Measurements from ENCODE around the gene TSSK3.
A peak's percentile ranks its signal among the peaks of the same experiment; 100 is the strongest.

The TSSK3 gene

DNA sequence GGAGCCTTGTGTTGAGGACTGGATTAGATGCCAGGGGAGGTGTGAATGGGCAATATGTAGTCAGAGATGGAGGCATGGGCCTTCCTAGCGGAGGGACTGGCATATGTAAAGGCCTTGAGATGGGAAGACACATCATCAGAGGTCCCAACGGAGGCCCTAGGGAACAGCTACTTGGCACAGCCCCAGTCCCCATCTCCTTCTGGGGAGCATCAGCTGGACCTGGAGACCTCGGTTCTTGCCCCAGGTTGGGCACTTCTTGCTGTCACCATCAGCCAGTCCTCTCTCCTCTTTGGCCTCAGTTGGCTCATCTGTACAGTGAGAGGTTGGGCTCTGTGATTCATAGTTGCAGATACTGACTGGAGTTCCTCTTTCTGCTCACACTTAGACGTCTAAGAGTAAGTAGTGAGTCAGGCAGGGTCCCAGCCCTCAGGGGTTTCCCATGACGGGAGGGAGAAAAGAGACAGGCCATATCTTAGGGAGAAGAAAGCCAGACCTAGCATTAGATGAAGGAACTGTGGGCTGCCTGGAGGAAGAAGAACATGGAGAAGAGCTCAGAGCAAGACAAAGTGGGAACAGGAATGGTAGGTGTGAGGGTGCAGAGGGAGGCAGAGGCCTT, 22.9 kb upstream of the TSSK3 start:
- TF ChIP-seq, protein P1, sequence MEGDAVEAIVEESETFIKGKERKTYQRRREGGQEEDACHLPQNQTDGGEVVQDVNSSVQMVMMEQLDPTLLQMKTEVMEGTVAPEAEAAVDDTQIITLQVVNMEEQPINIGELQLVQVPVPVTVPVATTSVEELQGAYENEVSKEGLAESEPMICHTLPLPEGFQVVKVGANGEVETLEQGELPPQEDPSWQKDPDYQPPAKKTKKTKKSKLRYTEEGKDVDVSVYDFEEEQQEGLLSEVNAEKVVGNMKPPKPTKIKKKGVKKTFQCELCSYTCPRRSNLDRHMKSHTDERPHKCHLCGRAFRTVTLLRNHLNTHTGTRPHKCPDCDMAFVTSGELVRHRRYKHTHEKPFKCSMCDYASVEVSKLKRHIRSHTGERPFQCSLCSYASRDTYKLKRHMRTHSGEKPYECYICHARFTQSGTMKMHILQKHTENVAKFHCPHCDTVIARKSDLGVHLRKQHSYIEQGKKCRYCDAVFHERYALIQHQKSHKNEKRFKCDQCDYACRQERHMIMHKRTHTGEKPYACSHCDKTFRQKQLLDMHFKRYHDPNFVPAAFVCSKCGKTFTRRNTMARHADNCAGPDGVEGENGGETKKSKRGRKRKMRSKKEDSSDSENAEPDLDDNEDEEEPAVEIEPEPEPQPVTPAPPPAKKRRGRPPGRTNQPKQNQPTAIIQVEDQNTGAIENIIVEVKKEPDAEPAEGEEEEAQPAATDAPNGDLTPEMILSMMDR (IDR thresholded peaks at IDR 0.05; ENCODE audit: low read length, missing control alignments), result no peak
- H3K4me3 ChIP-seq (replicated peaks; ENCODE audit: low read depth, low read length), result no peak overlapping the region
- DNase-seq (ENCODE audit: low read depth), result peak; percentile 68

- no peak overlapping the region for H3K4me3 ChIP-seq (replicated peaks; ENCODE audit: low read depth, low read length)
- DNase-seq (ENCODE audit: low read depth), result no peak
- TF ChIP-seq, protein P1 (IDR thresholded peaks at IDR 0.05; ENCODE audit: low read length, missing control alignments), result no peak
Measured at GRCh38 chr1:32341186-32341757, 21.1 kb upstream of the TSSK3 start.

DNA sequence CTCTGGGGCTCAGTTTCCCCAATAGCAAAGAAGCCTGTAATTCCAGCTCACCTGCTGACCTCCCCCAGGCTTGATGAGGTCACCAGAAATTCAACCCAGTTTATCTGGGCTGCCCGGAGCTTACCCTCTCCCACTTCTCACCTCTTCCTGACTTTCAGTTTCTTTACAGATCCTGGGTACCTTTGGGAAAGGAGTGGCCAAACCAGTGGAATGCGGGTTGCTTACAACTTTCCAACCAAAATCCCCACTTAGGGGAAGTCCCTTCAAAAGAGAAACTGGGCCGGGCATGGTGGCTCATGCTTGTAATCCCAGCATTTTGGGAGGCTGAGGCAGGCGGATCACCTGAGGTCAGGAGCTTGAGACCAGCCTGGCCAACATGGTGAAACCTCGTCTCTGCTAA, 20.4 kb upstream of the TSSK3 start:
- TF ChIP-seq, protein P1 (IDR thresholded peaks at IDR 0.05; ENCODE audit: low read length, missing control alignments), result no peak
- no peak for DNase-seq (ENCODE audit: low read depth)
- H3K4me3 ChIP-seq (replicated peaks; ENCODE audit: low read depth, low read length), result no peak overlapping the region

DNA sequence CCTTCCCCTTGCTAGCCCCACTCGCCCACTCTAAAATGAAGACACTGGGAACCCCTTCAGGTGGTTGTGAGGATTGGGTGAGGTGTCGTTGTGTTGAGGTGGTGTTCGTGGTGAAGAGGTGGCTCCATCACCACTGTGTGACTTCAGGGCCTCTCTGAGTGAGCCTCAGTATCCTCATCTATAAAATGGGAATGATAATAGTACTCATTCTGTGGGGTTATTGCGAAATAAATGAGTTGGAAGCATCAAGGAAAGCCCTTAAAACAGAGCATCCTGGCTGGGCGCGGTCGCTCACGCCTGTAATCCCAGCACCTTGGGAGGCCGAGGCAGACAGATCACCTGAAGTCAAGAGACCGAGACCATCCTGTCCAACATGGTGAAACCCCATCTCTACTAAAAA, 19.6 kb upstream of the TSSK3 start:
- TF ChIP-seq, protein P1 (IDR thresholded peaks at IDR 0.05; ENCODE audit: low read length, missing control alignments), result no peak
- DNase-seq (ENCODE audit: low read depth), result no peak
- H3K4me3 ChIP-seq (replicated peaks; ENCODE audit: low read depth, low read length), result no peak overlapping the region

- TF ChIP-seq, protein P1 (IDR thresholded peaks at IDR 0.05; ENCODE audit: low read length, missing control alignments), result no peak
- no peak overlapping the region for H3K4me3 ChIP-seq (replicated peaks; ENCODE audit: low read depth, low read length)
- peak; percentile 78 for DNase-seq (ENCODE audit: low read depth)
Measured at GRCh38 chr1:32345289-32345827, 17.0 kb upstream of the TSSK3 start.

- H3K4me3 ChIP-seq (replicated peaks; ENCODE audit: low read depth, low read length), result no peak overlapping the region
- TF ChIP-seq, protein P1 (IDR thresholded peaks at IDR 0.05; ENCODE audit: low read length, missing control alignments), result no peak
- no peak for DNase-seq (ENCODE audit: low read depth)
Measured at GRCh38 chr1:32346532-32347157, 15.7 kb upstream of the TSSK3 start.

Measured in fibroblast of pulmonary artery (primary cell).